HEK293T (cell line): ENCODE results near the gene CNDP1.

Experiments used
- CTCF ChIA-PET: fragments of 350-600 bp; formaldehyde crosslinking; extraction: SDS; loops from one replicate; lab custom pipeline; 2021; ENCODE audit warnings: antibody characterized with exemption, inconsistent platforms; lab: Yijun Ruan, JAX
- POLR2A ChIA-PET: fragments of 350-600 bp; formaldehyde crosslinking; extraction: SDS; loops from one replicate; lab custom pipeline; 2020; ENCODE audit warnings: antibody characterized with exemption, inconsistent platforms; lab: Yijun Ruan, JAX
- DNase-seq: peaks from one replicate; pipeline ENCODE4 v3.0.0; 2012; ENCODE audit warnings: mixed read lengths; ENCODE audit errors: extremely low spot score
- ARNT ChIP-seq: fragments of 450-650 bp; IDR thresholded peaks from 2 replicates; pipeline ENCODE4 v1.6.1; 2017; ENCODE audit warnings: mild to moderate bottlenecking
- BHLHE40 ChIP-seq: fragments of 450-650 bp; IDR thresholded peaks from 2 replicates; pipeline ENCODE4 v1.6.1; 2016; ENCODE audit warnings: mild to moderate bottlenecking, moderate library complexity, borderline replicate concordance
- CTBP1 ChIP-seq: fragments of 450-650 bp; IDR thresholded peaks from 2 replicates; pipeline ENCODE4 v1.6.1; 2016; ENCODE audit warnings: borderline replicate concordance
- ELF4 ChIP-seq: fragments of 450-650 bp; IDR thresholded peaks from 2 replicates; pipeline ENCODE4 v1.6.1; 2017; ENCODE audit warnings: antibody characterized with exemption
- FOXA1 ChIP-seq: fragments of 450-650 bp; IDR thresholded peaks from 2 replicates; pipeline ENCODE4 v1.6.1; 2016; ENCODE audit warnings: mild to moderate bottlenecking
- FOXK2 ChIP-seq: fragments of 450-650 bp; IDR thresholded peaks from 2 replicates; pipeline ENCODE4 v1.6.1; 2016; ENCODE audit warnings: mild to moderate bottlenecking
- FOXM1 ChIP-seq: fragments of 450-650 bp; IDR thresholded peaks from 2 replicates; pipeline ENCODE4 v1.6.1; 2017; ENCODE audit warnings: mild to moderate bottlenecking, borderline replicate concordance
- HDGF ChIP-seq: fragments of 450-650 bp; IDR thresholded peaks from 2 replicates; pipeline ENCODE4 v1.6.1; 2017; ENCODE audit warnings: antibody characterized with exemption, borderline replicate concordance
- L3MBTL2 ChIP-seq: fragments of 450-650 bp; conservative IDR thresholded peaks from 2 replicates; pipeline ENCODE4 v1.6.1; 2016; ENCODE audit warnings: mild to moderate bottlenecking
- LEF1 ChIP-seq: fragments of 450-650 bp; IDR thresholded peaks from 2 replicates; pipeline ENCODE4 v1.6.1; 2017; ENCODE audit warnings: mild to moderate bottlenecking, borderline replicate concordance
- NFRKB ChIP-seq: fragments of 450-650 bp; IDR thresholded peaks from 2 replicates; pipeline ENCODE4 v1.6.1; 2016; ENCODE audit warnings: mild to moderate bottlenecking, moderate library complexity
- PKNOX1 ChIP-seq: fragments of 450-650 bp; IDR thresholded peaks from 2 replicates; pipeline ENCODE4 v1.6.1; 2016
- SP1 ChIP-seq: fragments of 450-650 bp; IDR thresholded peaks from 2 replicates; pipeline ENCODE4 v1.6.1; 2017
- SUZ12 ChIP-seq: fragments of 450-650 bp; IDR thresholded peaks from 2 replicates; pipeline ENCODE4 v1.6.1; 2016; ENCODE audit warnings: mild to moderate bottlenecking
- TARDBP ChIP-seq: fragments of 450-650 bp; IDR thresholded peaks from 2 replicates; pipeline ENCODE4 v1.6.1; 2016
- ZNF384 ChIP-seq: fragments of 450-650 bp; IDR thresholded peaks from 2 replicates; pipeline ENCODE4 v1.6.1; 2016

CNDP1 gene

DNA sequence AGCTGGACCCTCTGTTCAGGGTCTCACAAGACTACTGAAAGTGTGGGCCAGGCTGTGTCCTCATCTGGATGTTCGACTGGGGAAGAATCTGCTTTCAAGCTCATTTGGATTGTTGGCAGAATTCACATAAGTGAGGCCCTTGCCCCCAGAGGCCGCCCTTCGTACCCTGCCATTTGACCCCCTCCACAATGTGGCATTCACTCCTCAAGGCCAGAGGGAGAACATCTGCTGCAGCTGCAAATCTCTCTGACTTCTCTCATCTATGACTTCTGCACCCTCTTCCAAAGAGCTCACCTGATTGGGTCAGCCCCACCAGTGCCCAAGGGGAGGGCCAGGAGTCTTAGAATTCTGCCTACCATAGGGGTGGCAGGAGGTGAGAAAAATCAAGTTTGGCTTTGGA is 42.0 kb upstream of the CNDP1 start:
- TF ChIP-seq ZNF384, result no peak
- no peak for TF ChIP-seq PKNOX1
- TF ChIP-seq NFRKB, result no peak
- TF ChIP-seq TARDBP, result no peak
- no peak for TF ChIP-seq L3MBTL2
- no peak for TF ChIP-seq SP1
- TF ChIP-seq FOXM1, result no peak
- no peak for TF ChIP-seq CTBP1
- TF ChIP-seq ARNT, result no peak
- no peak for TF ChIP-seq FOXA1
- no peak for TF ChIP-seq FOXK2
- no peak for TF ChIP-seq SUZ12
- no peak for TF ChIP-seq LEF1
- TF ChIP-seq BHLHE40, result no peak
- TF ChIP-seq HDGF, result no peak
- no peak for TF ChIP-seq ELF4
- CTCF ChIA-PET, result interaction anchor here (0.8 kb wide), 1 partner anchor 15 kb away, joined by 3 read pairs; no protein-coding TSS in a partner anchor
- no peak for DNase-seq
- POLR2A ChIA-PET, result no interaction called here

- CTCF ChIA-PET, result interaction anchor here (1.1 kb wide), 2 partner anchors 138 to 140 kb away, joined by 5 to 13 read pairs; no protein-coding TSS in a partner anchor
- DNase-seq, result peak; percentile 13
- POLR2A ChIA-PET, result no interaction called here
- no peak for TF ChIP-seq SP1
- no peak for TF ChIP-seq FOXA1
- TF ChIP-seq SUZ12, result no peak
- TF ChIP-seq CTBP1, result no peak
- TF ChIP-seq FOXK2, result no peak
- no peak for TF ChIP-seq ZNF384
- no peak for TF ChIP-seq L3MBTL2
- TF ChIP-seq ARNT, result no peak
- TF ChIP-seq FOXM1, result no peak
- no peak for TF ChIP-seq LEF1
- no peak for TF ChIP-seq ELF4
- TF ChIP-seq TARDBP, result no peak
- no peak for TF ChIP-seq HDGF
- no peak for TF ChIP-seq NFRKB
- TF ChIP-seq BHLHE40, result no peak
Observed at GRCh38 chr18:74493689-74494088, 40.6 kb upstream of the CNDP1 start.

GRCh38 chr18:74494514-74494913 is 39.8 kb upstream of the CNDP1 start:
- TF ChIP-seq HDGF (no peak), ARNT (no peak), SP1 (no peak)
- POLR2A ChIA-PET, result no interaction called here
- CTCF ChIA-PET, result no interaction called here
- no peak for DNase-seq

GRCh38 chr18:74495581-74496507 is 38.5 kb upstream of the CNDP1 start, which contains the start of gene CNDP2:
Gene CNDP2, plus strand, starts transcription at chr18:74496363. Its CDS starts 3,611 bp downstream, at chr18:74499974.
- TF ChIP-seq ELF4 (peak; percentile 60), SP1 (peak; percentile 62), L3MBTL2 (peak; percentile 49), CTBP1 (no peak), FOXA1 (no peak), PKNOX1 (peak; percentile 98)
- DNase-seq, result peak; percentile 93
- ChIA-PET CTCF (interaction anchor here (0.8 kb wide), 1 partner anchor 56 kb away, joined by 3 read pairs; no protein-coding TSS in a partner anchor), POLR2A (interaction anchor here (0.6 to 1.7 kb wide), 8 partner anchors 9 to 147 kb away, joined by 3 to 4 read pairs (median 3); partner anchors contain the start of gene DIPK1C)

- POLR2A ChIA-PET, result interaction anchor here (0.6 to 1.7 kb wide), 7 partner anchors 9 to 148 kb away, joined by 3 to 4 read pairs (median 3); partner anchors contain the start of gene DIPK1C
- peak; percentile 19 for DNase-seq
- CTCF ChIA-PET, result interaction anchor here (0.8 kb wide), 1 partner anchor 55 kb away, joined by 3 read pairs; no protein-coding TSS in a partner anchor
- TF ChIP-seq BHLHE40 (no peak), FOXM1 (no peak), L3MBTL2 (peak; percentile 6), FOXK2 (no peak), CTBP1 (no peak)
Observed at GRCh38 chr18:74496508-74497323, 37.6 kb upstream of the CNDP1 start.

GRCh38 chr18:74497324-74497676 is 37.0 kb upstream of the CNDP1 start:
- CTCF ChIA-PET, result no interaction called here
- POLR2A ChIA-PET, result no interaction called here
- TF ChIP-seq ARNT (no peak), CTBP1 (no peak), NFRKB (no peak), FOXA1 (no peak), ZNF384 (no peak), FOXK2 (no peak), FOXM1 (no peak), PKNOX1 (no peak), L3MBTL2 (no peak), SUZ12 (no peak), ELF4 (no peak), SP1 (no peak), LEF1 (no peak)
- DNase-seq, result no peak
